IMR-90 (cell line): Measurements from ENCODE around the gene RASSF3. TPM values are rescaled to one million over a fixed set of nuclear protein-coding genes. Genes with fewer than 3 reads are reported as not detected.

Experiments
- ATAC-seq: fragments of 200-7000 bp; cut with Tn5 transposase; 2 replicates; pipeline ENCODE4 v1.9.1; 2020; ENCODE audit warnings: low read depth, mild to moderate bottlenecking, moderate library complexity
- BruUV-seq: library from RNA; stranded (reverse); fragments of 400-500 nt; replicated peaks from 2 replicates; lab custom pipeline; 2021; lab: Mats Ljungman, UMichigan
- CTCF ChIA-PET: fragments of 300-600 bp; formaldehyde crosslinking; extraction: SDS; loops from one replicate; lab custom pipeline; 2021; ENCODE audit warnings: antibody characterized with exemption; lab: Yijun Ruan, JAX
- POLR2A ChIA-PET: fragments of 300-600 bp; sonication (Branson Sonifier 250); formaldehyde crosslinking; loops from one replicate; lab custom pipeline; 2022; ENCODE audit warnings: antibody characterized with exemption; ENCODE audit not compliant: unreplicated experiment; lab: Charles Lee
- DNase-seq: peaks from one replicate; pipeline ENCODE4 v3.0.0; 2013
- H2AFZ ChIP-seq: replicated peaks from 2 replicates; pipeline ENCODE3; 2013; ENCODE audit warnings: low read length, mild to moderate bottlenecking; ENCODE audit not compliant: poor library complexity
- H2AK5ac ChIP-seq: 2 replicates; pipeline ENCODE4 v1.6.1; 2013; ENCODE audit warnings: low read depth, low read length, inconsistent platforms
- H2AK9ac ChIP-seq: replicated peaks from 2 replicates; pipeline ENCODE3; 2013; ENCODE audit warnings: mild to moderate bottlenecking, low read depth, low read length, moderate library complexity; ENCODE audit not compliant: poor library complexity
- H2BK120ac ChIP-seq: 2 replicates; pipeline ENCODE4 v1.6.1; 2013; ENCODE audit warnings: low read depth, low read length, inconsistent platforms
- H2BK15ac ChIP-seq: 3 replicates; pipeline ENCODE4 v1.6.1; 2013; ENCODE audit warnings: low read depth, low read length, inconsistent platforms
- H2BK20ac ChIP-seq: 2 replicates; pipeline ENCODE4 v1.6.1; 2013; ENCODE audit warnings: low read depth, mild to moderate bottlenecking, inconsistent platforms, low read length, moderate library complexity
- H2BK5ac ChIP-seq: 2 replicates; pipeline ENCODE4 v1.6.1; 2013; ENCODE audit warnings: mild to moderate bottlenecking, low read depth, low read length, inconsistent platforms; ENCODE audit not compliant: poor library complexity, severe bottlenecking
- H3K14ac ChIP-seq: replicated peaks from 2 replicates; pipeline ENCODE4 v1.6.1; 2013; ENCODE audit warnings: low read depth, low read length, inconsistent platforms
- H3K18ac ChIP-seq: 2 replicates; pipeline ENCODE4 v1.6.1; 2013; ENCODE audit warnings: low read depth, low read length, control low read depth
- H3K23ac ChIP-seq: 2 replicates; pipeline ENCODE4 v1.6.1; 2013; ENCODE audit warnings: low read depth, low read length, inconsistent platforms
- H3K27ac ChIP-seq: 2 replicates; pipeline ENCODE4 v1.5.1; 2013; ENCODE audit warnings: mild to moderate bottlenecking, control low read depth, low read length; ENCODE audit not compliant: insufficient read depth
- H3K27me3 ChIP-seq: 2 replicates; pipeline ENCODE4 v1.6.1; 2013; ENCODE audit warnings: low read length; ENCODE audit not compliant: control insufficient read depth, insufficient read depth
- H3K36me3 ChIP-seq: 2 replicates; pipeline ENCODE4 v1.6.1; 2013; ENCODE audit warnings: low read length, mixed read lengths; ENCODE audit not compliant: control insufficient read depth, insufficient read depth
- H3K4ac ChIP-seq: 2 replicates; pipeline ENCODE4 v1.6.1; 2013; ENCODE audit warnings: low read depth, low read length, inconsistent platforms
- H3K4me1 ChIP-seq: 2 replicates; pipeline ENCODE4 v1.6.1; 2013; ENCODE audit warnings: low read length, mixed read lengths; ENCODE audit not compliant: control insufficient read depth, insufficient read depth
- H3K4me2 ChIP-seq: 2 replicates; pipeline ENCODE4 v1.6.1; 2013; ENCODE audit warnings: low read depth, mild to moderate bottlenecking, control low read depth, low read length, moderate library complexity
- H3K4me3 ChIP-seq: 2 replicates; pipeline ENCODE4 v1.5.1; 2013; ENCODE audit warnings: low read depth, mild to moderate bottlenecking, control low read depth, low read length, moderate library complexity; ENCODE audit not compliant: insufficient read depth
- H3K56ac ChIP-seq: 2 replicates; pipeline ENCODE4 v1.6.1; 2013; ENCODE audit warnings: low read length, inconsistent platforms; ENCODE audit not compliant: insufficient read depth; ENCODE audit errors: extremely low read depth
- H3K79me1 ChIP-seq, 2 experiments: 2 replicates each; pipeline ENCODE4 v1.6.1; 2013; ENCODE audit warnings: low read length in 2 of 2, inconsistent platforms in 1 of 2, low read depth in 1 of 2
- H3K9ac ChIP-seq: 2 replicates; pipeline ENCODE4 v1.6.1; 2013; ENCODE audit warnings: low read depth, low read length, control low read depth
- H3K9me1 ChIP-seq: 2 replicates; pipeline ENCODE4 v1.6.1; 2013; ENCODE audit warnings: low read length, inconsistent platforms; ENCODE audit not compliant: insufficient read depth
- H3K9me3 ChIP-seq: 2 replicates; pipeline ENCODE4 v1.6.1; 2013; ENCODE audit warnings: low read length; ENCODE audit not compliant: control insufficient read depth, insufficient read depth
- H4K20me1 ChIP-seq: 2 replicates; pipeline ENCODE4 v1.6.1; 2013; ENCODE audit warnings: low read length, inconsistent platforms; ENCODE audit not compliant: insufficient read depth
- H4K5ac ChIP-seq: 2 replicates; pipeline ENCODE4 v1.6.1; 2013; ENCODE audit warnings: mild to moderate bottlenecking, low read depth, low read length, control low read depth
- H4K8ac ChIP-seq, 2 experiments: 2 replicates each; pipeline ENCODE4 v1.6.1; 2013; ENCODE audit warnings: low read depth in 2 of 2, low read length in 2 of 2, control low read depth in 1 of 2, inconsistent platforms in 1 of 2
- H4K91ac ChIP-seq: 2 replicates; pipeline ENCODE4 v1.6.1; 2013; ENCODE audit warnings: low read depth, low read length, inconsistent platforms; ENCODE audit not compliant: insufficient read depth
- CEBPB ChIP-seq: IDR thresholded peaks from 2 replicates; pipeline ENCODE4 v1.6.1; 2012; ENCODE audit warnings: low read depth, low read length, improper control_type of control experiment
- CHD1 ChIP-seq: IDR thresholded peaks from 2 replicates; pipeline ENCODE4 v1.6.1; 2012; ENCODE audit warnings: low read depth, low read length, improper control_type of control experiment
- CTCF ChIP-seq: conservative IDR thresholded peaks from 2 replicates; pipeline ENCODE4 v1.5.1; 2012; ENCODE audit warnings: mild to moderate bottlenecking, low read depth, low read length, improper control_type of control experiment
- FOS ChIP-seq: fragments of 150-350 bp; IDR thresholded peaks from 2 replicates; pipeline ENCODE4 v1.6.1; 2016; ENCODE audit warnings: low read depth, low read length
- MAFK ChIP-seq: IDR thresholded peaks from 2 replicates; pipeline ENCODE4 v1.6.1; 2012; ENCODE audit warnings: low read depth, low read length, improper control_type of control experiment
- MAZ ChIP-seq: IDR thresholded peaks from 2 replicates; pipeline ENCODE4 v1.6.1; 2012; ENCODE audit warnings: low read depth, mild to moderate bottlenecking, low read length, improper control_type of control experiment, moderate library complexity, borderline replicate concordance
- MXI1 ChIP-seq: IDR thresholded peaks from 2 replicates; pipeline ENCODE4 v1.6.1; 2012; ENCODE audit warnings: low read depth, mild to moderate bottlenecking, low read length, moderate library complexity, borderline replicate concordance
- POLR2A ChIP-seq: IDR thresholded peaks from 2 replicates; pipeline ENCODE4 v1.6.1; 2012; ENCODE audit warnings: mild to moderate bottlenecking, low read depth, low read length
- RAD21 ChIP-seq: IDR thresholded peaks from 2 replicates; pipeline ENCODE4 v1.6.1; 2012; ENCODE audit warnings: low read length, improper control_type of control experiment
- RFX5 ChIP-seq: IDR thresholded peaks from 2 replicates; pipeline ENCODE4 v1.8.0; 2012; ENCODE audit warnings: low read depth, mild to moderate bottlenecking, low read length, moderate library complexity
- WGBS, 2 experiments: methylation state at CpG; one replicate each; pipeline versions ENCODE4 v1.1.5 to v1.1.7; 2013; ENCODE audit warnings: missing lambda C conversion rate in 2 of 2; ENCODE audit not compliant: insufficient read length in 1 of 2; ENCODE audit errors: extremely low coverage in 2 of 2; 5-methylcytosine and 5-hydroxymethylcytosine counted together
- dilution Hi-C: fragments of 300-500 bp; cut with HindIII; formaldehyde crosslinking; loops from one replicate; pipeline ENCODE4 v1.14.3; 2018; ENCODE audit warnings: low sequenced_read_pairs; ENCODE audit not compliant: unreplicated experiment
- in situ Hi-C: fragments of 300-500 bp; cut with MboI; formaldehyde crosslinking; loops from 3 replicates; pipeline ENCODE4 v1.14.3; 2019; ENCODE audit warnings: low sequenced_read_pairs, inconsistent platforms, mixed read lengths
- intact Hi-C: fragments of 100-400 bp; cut with micrococcal nuclease; formaldehyde crosslinking; loops from 2 replicates; pipeline ENCODE4 v1.10.0; 2022
- polyA plus RNA-seq, 3 experiments: library from polyadenylated mRNA; depleted of rRNA; stranded (reverse); fragments of >200 nt; gene quantifications; 2 replicates each; pipeline ENCODE4 v1.2.3, GENCODE V29; 2012; ENCODE audit warnings: low replicate concordance in 1 of 3
- total RNA-seq: library from RNA; depleted of rRNA; stranded (reverse); fragments of >200 nt; gene quantifications from 2 replicates; pipeline ENCODE4 v1.2.3, GENCODE V29; 2012
- TF ChIP-seq, protein P1 (sequence below): fragments of 150-350 bp; IDR thresholded peaks from 2 replicates; pipeline ENCODE4 v1.6.1; 2016; ENCODE audit warnings: low read depth, mild to moderate bottlenecking, low read length, moderate library complexity, borderline replicate concordance

Gene RASSF3
- total and polyA plus RNA-seq, 2 of the 4 experiments (the other 2 are of a cell fraction) = 18.7 to 39.3 TPM

GRCh38 chr12:64695550-64695949 is 85.3 kb downstream of the RASSF3 start:
- ChIA-PET CTCF (interaction anchor here (0.7 to 4.4 kb wide), 2 partner anchors 147 to 151 kb away, joined by 4 to 27 read pairs; no protein-coding TSS in a partner anchor), POLR2A (interaction anchor here (0.7 kb wide), 1 partner anchor 85 kb away, joined by 5 read pairs; no protein-coding TSS in a partner anchor)
- no peak overlapping the region; the same call in 1 of the 2 replicates for H2AK5ac ChIP-seq
- H3K36me3 ChIP-seq = peaks cover 13% of the 10 kb centered on the region
- no peak overlapping the region for H2BK5ac ChIP-seq
- no peak overlapping the region for H4K8ac ChIP-seq
- H3K79me1 ChIP-seq = peaks cover 8 to 42% of the 10 kb centered on the region in 2 experiments
- dilution Hi-C loops = no loop called here
- H2BK20ac ChIP-seq = no peak overlapping the region
- no peak overlapping the region for H4K5ac ChIP-seq
- no peak overlapping the region for H4K91ac ChIP-seq
- no peak overlapping the region for H2BK120ac ChIP-seq
- intact Hi-C loops = no loop called here
- H3K4ac ChIP-seq = no peak overlapping the region
- no peak overlapping the region for H3K27ac ChIP-seq
- peaks cover 6% of the 10 kb centered on the region; the same call in 1 of the 2 replicates for H3K9me1 ChIP-seq
- H2AK9ac ChIP-seq = no peak overlapping the region
- no peaks in the 10 kb centered on the region for H3K9me3 ChIP-seq
- H3K4me2 ChIP-seq = no peak overlapping the region
- BruUV-seq = TSS peak; percentile 81
- peaks cover 11% of the 10 kb centered on the region for H4K20me1 ChIP-seq
- H2AFZ ChIP-seq = no peak overlapping the region
- H3K9ac ChIP-seq = no peak overlapping the region
- no peak overlapping the region for H3K56ac ChIP-seq
- H3K4me1 ChIP-seq = peaks cover 4% of the 10 kb centered on the region
- DNase-seq (no peak), ATAC-seq (no peak)
- in situ Hi-C loops = no loop called here
- H3K4me3 ChIP-seq = no peak overlapping the region
- no peak overlapping the region for H2BK15ac ChIP-seq
- H3K18ac ChIP-seq = no peak overlapping the region
- no peak for TF ChIP-seq CEBPB
- no peak for TF ChIP-seq CHD1
- TF ChIP-seq MAZ = no peak
- TF ChIP-seq RFX5 = no peak
- TF ChIP-seq MXI1 = no peak
- no peak for TF ChIP-seq CTCF
- TF ChIP-seq FOS = no peak
- no peak for TF ChIP-seq RAD21
- TF ChIP-seq, protein P1, sequence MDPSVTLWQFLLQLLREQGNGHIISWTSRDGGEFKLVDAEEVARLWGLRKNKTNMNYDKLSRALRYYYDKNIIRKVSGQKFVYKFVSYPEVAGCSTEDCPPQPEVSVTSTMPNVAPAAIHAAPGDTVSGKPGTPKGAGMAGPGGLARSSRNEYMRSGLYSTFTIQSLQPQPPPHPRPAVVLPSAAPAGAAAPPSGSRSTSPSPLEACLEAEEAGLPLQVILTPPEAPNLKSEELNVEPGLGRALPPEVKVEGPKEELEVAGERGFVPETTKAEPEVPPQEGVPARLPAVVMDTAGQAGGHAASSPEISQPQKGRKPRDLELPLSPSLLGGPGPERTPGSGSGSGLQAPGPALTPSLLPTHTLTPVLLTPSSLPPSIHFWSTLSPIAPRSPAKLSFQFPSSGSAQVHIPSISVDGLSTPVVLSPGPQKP = no peak
- no peak for TF ChIP-seq POLR2A
- no peak for TF ChIP-seq MAFK
- H3K27me3 ChIP-seq = no peaks in the 10 kb centered on the region
- H3K23ac ChIP-seq = no peak overlapping the region
- WGBS, 2 experiments = no CpG with 5 or more reads among the region's 5 CpGs
- no peak overlapping the region for H3K14ac ChIP-seq
